AG09309 (cell line): Measurements from ENCODE around the gene CLP1.

Experiments
- DNase-seq: peaks from one replicate; pipeline ENCODE4 v3.0.0-alpha.2; 2010; ENCODE audit warnings: low read depth
- H3K4me3 ChIP-seq: 2 replicates; pipeline ENCODE4 v1.5.1; 2011; ENCODE audit warnings: mild to moderate bottlenecking, low read depth, low read length, moderate library complexity; ENCODE audit not compliant: control insufficient read depth
- TF ChIP-seq, protein P1 (sequence below): IDR thresholded peaks from 2 replicates; pipeline ENCODE4 v1.5.1; 2011; ENCODE audit warnings: mild to moderate bottlenecking, low read depth, low read length, inconsistent platforms; ENCODE audit not compliant: insufficient read depth, control insufficient read depth; ENCODE audit errors: missing control alignments

CLP1 gene

DNA sequence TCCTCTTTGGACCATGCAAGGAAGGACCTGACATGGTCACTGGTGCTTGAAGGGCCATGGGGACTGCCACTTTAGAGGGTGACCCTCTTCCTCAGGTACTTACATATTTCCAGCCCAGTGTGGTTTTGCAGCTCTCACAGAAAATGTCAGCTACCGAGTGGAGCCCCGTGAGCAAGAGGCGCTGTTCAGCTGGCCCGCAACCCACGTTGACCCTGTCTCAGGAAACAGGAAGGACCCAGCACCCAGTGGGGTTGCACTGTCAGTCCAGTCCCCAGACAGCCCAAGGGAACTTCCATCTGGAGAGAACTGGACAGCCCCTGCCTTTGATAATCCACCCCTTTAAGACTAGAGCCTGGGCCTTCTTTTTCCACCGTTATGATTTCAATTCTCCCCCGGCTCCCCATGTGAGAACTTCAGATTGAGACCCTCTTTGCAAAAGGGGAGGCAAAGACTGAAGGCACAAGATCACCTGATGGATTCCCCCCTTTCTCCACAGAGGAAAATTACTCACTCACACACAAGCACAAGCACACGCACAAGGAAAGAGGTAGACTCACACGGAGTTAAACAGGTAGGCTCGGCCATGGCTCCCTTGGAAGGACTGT is 11.3 kb upstream of the CLP1 start:
- TF ChIP-seq, protein P1, sequence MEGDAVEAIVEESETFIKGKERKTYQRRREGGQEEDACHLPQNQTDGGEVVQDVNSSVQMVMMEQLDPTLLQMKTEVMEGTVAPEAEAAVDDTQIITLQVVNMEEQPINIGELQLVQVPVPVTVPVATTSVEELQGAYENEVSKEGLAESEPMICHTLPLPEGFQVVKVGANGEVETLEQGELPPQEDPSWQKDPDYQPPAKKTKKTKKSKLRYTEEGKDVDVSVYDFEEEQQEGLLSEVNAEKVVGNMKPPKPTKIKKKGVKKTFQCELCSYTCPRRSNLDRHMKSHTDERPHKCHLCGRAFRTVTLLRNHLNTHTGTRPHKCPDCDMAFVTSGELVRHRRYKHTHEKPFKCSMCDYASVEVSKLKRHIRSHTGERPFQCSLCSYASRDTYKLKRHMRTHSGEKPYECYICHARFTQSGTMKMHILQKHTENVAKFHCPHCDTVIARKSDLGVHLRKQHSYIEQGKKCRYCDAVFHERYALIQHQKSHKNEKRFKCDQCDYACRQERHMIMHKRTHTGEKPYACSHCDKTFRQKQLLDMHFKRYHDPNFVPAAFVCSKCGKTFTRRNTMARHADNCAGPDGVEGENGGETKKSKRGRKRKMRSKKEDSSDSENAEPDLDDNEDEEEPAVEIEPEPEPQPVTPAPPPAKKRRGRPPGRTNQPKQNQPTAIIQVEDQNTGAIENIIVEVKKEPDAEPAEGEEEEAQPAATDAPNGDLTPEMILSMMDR: no peak
- DNase-seq: no peak
- no peak overlapping the region for H3K4me3 ChIP-seq

- DNase-seq: no peak
- TF ChIP-seq, protein P1: no peak
- no peak overlapping the region for H3K4me3 ChIP-seq
Measured at GRCh38 chr11:57646799-57647303, 10.7 kb upstream of the CLP1 start.

DNA sequence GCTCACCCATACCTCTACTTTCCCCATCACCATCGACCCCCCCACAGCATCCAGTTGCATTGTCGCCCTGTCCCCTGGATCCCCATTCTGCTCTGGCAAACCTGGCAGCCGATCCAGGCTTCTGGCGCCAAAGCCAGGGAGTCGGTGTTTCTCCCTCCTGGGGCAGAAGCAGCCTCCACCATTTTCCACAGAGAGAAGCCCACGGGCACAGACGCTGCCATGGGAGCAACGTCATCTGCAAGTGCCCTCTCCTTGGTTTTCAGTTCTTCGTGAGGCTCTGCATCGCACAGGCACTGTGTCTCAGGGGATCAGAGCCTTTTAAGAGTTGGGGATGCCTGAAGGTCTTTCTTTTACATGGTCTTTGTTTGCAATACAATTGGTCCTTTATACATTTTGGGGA is 10.2 kb upstream of the CLP1 start:
- DNase-seq: no peak
- TF ChIP-seq, protein P1: no peak
- H3K4me3 ChIP-seq: no peak overlapping the region

DNA sequence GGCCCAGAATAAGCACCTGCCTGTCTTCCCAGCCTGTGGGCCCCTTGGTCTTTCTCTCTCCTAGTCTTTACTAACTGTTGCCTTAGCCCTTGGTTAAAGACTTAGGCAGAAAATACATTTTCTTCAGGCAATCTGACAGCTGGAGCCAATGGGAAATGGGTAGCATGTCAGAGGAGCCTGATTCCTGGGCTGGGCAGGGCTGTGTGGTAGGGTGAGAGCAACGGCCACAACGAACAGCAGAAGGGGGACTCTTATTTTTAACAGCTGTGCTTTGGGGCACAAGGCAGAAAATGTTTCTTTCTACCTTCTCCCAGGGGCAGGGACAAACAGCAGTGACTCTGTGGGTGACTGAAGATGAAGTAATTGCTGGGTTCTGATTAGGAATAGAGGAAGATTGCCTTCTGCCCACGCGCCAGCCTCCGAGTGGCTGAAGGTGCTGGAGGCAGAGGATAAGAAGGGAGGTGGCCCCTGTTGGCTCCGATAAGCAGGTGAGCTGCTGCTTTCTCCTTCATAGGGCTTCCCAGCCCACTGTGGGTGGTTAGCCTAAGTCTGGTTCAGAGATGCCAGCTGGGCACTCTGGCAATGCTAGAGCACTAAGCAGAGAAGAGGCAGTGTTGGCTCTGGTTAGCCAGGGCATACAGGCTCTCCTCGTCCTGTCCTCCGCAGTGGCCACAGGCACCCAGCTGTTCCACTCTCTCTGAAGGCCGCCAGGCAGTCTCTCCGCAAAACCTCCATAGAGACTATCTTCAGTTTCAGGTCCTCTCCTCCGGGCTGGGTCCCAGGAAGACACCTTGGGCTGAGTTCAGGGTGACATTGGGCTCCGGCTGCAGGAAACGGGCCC is 9.4 kb upstream of the CLP1 start:
- no peak for DNase-seq
- H3K4me3 ChIP-seq: peak overlapping the region; percentile 41
- TF ChIP-seq, protein P1: no peak

GRCh38 chr11:57648801-57649735 is 8.5 kb upstream of the CLP1 start:
- TF ChIP-seq, protein P1: no peak
- no peak for DNase-seq
- peak overlapping the region; percentile 41 for H3K4me3 ChIP-seq
